NCI-H2227 treated with DMSO at 0.1 percent for 48 hours (cell line): Measurements from ENCODE around the gene C20orf144.

Experiments
- DNase-seq: peaks from one replicate; lab custom pipeline; 2025; lab: John Stamatoyannopoulos, UW

C20orf144 gene

GRCh38 chr20:33666293-33667244 lies 4.4 kb downstream of the C20orf144 start, which contains the start of gene ACTL10:
Gene ACTL10, plus strand, starts transcription at chr20:33666943. Its CDS starts 555 bp downstream, at chr20:33667498.
- no peak for DNase-seq

DNA sequence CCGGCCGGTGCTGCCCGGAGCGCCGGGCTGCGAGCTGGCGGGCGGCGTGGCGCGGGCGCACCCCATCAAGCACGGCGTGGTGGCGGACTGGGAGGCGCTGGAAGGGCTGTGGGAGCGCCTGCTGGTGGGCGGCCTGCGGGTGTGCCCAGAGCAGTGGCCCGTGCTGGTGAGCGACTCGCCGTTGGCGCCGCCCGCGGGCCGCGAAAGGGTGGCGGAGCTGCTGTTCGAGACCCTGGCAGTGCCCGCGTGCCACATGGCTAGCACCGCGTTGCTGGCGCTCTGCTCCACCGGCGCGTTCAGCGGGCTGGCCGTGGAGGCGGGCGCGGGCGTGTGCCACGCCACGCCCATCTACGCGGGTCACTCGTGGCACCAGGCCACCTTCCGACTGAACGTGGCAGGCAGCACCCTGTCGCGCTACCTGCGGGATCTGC lies 5.1 kb downstream of the C20orf144 start:
- no peak for DNase-seq

DNA sequence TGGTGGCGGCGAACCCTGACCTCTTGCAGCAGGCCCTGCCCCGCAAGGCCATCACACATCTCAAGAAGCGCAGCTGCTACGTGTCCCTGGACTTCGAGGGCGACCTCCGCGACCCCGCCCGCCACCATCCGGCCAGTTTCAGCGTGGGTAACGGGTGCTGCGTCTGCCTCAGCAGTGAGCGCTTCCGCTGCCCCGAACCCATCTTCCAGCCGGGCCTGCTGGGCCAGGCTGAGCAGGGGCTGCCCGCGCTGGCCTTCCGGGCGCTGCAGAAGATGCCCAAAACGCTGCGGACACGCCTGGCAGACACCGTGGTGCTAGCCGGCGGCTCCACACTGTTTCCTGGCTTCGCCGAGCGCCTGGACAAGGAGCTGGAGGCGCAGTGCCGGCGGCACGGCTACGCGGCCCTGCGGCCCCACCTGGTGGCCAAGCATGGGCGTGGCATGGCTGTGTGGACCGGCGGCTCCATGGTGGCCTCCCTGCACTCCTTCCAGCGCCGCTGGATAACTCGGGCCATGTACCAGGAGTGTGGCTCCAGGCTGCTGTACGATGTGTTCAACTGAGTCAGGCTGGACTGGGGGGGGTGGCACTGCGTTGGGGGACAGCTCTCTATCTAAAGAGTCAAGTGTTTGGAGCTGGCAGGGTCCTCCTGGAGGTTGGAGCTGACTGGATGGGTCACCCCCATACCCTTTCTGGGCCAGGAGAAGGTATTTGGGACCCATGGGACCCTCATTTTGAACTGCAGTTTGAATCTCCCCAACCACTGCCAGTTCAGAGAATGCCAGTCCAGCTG lies 5.7 kb downstream of the C20orf144 start:
- DNase-seq = no peak

- no peak for DNase-seq
Observed at GRCh38 chr20:33668466-33669155, 6.5 kb downstream of the C20orf144 start.

DNA sequence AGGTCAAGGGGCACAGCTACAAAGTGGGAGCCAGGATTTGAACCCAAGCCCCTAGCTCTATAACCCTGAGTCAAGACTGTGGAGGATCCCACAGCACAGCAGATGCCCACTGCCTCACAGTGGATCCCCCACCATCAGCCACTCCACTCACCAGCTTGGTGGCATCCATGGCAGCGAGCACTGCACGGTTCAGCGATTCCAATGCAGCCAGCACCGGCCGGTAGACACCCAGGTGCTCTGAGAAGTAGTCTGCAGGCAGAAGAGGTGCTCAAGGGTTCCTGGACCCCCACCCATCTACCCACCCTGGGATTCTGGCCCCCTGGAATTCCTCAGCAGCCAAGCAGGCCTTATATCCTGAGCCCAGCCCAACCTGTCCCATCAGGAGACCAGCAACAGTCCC lies 7.1 kb downstream of the C20orf144 start:
- DNase-seq = no peak

DNA sequence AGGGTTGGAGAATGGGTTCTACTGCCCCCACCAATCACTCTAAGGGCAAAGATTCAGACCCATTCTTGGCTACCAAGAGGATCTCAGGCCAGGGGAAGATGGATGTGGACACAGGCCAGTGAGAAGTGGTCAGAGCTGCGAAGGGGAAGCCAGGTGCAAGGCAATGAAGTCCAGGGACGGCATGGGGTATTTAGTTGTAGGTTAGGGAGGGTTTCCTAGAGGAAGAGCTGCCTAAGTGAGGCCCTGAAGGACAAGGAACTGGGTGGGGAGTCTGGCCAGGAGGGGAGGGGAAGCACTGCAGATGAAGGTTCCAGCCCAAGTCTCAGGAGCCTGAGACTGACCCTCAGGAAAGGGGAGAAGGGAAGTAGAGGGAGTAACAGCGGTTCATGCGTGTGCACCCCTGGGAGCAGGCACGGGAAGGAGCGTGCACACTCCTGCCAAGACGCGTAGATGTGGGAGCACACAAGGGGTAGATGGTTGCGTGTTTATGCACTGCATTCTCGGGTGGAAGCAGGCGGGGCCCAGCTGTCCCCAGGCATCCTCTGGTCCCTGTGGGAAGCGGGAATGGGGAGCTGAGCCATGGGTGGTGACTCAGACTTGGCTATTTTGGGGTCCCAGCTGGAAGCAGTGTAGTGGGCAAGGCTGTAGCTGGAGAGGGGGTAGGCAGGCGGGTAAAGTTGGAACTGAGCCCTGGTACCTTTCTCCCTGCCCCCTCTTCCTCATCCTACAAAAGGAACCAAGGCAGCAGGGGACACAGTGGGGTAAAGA lies 7.9 kb downstream of the C20orf144 start:
- no peak for DNase-seq

- no peak for DNase-seq
Observed at GRCh38 chr20:33670715-33671499, 8.8 kb downstream of the C20orf144 start.

DNA sequence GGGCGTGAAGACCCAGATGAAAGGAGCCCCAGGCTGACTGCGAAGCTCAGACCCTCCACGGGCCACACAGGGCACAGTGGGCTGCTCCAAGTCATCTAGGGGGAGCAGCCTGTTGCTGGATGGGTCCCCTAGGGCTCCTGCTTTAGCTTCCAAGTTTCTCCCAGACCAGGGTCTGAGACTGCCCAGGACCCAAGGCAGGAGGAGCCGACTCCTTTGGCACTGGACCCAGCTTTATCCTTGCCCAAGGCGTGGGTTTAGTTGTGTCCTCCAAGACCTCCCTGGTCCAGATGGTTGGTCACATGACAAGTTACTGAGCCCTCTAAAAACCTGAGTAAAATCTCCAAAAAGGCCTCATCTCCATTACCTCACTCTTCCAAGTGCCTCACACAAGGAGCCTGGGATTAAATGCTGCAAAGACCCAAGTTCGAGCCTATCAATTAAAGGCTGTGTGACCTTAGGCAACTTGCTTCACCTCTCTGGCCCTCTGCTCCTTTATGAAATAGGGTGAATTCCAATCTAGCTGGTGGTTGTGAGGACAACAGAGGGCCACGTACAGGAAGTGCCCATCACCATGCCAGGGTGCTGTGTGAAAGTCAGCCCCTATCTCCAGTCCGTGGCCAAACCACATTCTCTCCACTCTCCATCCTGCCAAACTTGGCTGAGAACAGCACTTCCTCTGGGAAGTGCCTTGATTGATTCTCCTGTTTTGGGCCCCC lies 9.6 kb downstream of the C20orf144 start:
- no peak for DNase-seq

GRCh38 chr20:33672426-33673113 lies 10.4 kb downstream of the C20orf144 start:
- DNase-seq = no peak

- DNase-seq = no peak
Observed at GRCh38 chr20:33673114-33673409, 10.9 kb downstream of the C20orf144 start.

DNA sequence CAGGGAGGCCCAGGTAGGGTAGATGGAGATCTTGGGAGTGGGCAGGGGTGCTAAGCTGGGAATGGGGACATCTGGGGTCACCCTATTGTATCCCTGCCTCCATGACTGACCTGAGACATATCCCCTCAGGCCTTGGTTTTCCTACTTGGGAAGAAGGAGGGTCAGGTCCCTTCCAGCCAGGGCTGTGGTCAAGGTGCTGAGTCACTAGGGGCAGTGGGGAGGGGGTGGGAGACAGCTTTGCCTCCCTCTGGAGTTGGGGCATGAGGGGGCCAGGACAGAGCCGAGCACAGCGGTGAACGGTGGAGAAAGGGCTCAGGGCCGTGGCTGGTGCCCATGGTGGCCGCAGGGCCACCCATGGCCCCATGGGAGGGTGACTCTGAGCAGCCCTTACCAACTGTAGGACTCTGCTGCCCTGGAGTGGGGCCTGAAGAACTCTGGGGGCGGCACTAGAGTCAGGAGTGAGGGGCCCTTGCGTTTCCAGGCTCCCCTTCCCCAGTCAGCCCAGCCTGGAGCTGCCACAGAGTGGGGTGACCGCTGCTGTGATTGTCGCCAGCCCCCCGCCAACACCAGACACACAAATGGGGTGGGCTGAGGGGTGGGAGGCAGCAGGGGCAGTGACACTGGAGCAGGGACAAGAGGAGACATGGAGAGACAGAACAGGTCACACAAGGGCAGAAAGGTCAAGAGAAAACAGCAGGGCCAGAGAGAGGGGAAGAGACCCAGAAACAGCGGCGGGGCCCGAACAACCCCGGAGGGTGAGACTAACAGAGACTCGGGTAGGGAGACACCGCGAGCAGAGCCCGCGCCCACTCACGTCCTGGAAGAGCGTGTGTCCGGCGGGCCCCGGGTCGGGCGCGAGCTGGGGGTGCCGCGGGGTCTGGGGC lies 11.5 kb downstream of the C20orf144 start:
- DNase-seq = no peak

DNA sequence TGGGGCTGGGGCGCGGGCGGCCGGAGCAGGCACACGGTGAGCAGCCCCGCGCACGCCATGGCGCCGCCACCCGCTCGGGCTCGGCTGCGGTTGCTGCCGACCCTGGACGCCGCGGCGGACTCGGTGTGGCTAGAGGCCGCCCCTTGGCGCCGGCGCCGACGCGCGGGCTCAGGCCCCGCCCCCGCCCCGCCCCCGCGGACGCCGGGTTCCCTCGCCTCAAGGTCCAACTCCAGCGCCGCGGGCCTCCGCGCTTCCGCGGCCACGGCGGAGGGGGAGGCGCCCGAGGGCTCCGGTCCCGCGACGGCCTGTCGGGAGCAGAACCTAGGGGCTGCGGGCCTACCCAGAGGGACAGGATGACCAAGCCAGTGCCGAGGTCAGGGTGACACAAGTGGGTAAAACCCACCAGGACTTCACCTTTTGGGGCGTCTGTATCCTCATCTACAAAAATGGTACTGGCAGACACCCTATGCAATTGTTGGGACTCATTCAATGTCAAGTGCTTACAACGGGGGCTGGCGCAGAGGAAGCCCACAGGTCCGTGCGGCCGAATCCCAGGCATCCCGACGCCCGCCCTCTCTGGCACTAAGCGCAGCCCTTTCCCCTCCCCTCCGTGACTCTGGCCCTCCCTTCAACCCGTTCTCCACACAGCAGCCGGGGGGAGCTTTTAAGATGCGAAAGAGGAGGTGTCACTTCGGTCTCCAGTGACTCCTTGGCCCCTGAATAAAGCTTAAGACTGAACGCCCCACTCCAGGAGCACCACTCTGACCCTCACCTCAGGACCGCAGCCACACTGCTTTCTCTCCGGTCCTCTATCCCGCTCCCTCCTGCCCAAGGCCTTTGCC lies 12.4 kb downstream of the C20orf144 start, which contains the start of gene NECAB3:
Gene NECAB3, minus strand, starts transcription at position 135 of the 842 bp plus-strand sequence. Its CDS starts 76 bp downstream, at position 59.
- peak; percentile 68 for DNase-seq

DNA sequence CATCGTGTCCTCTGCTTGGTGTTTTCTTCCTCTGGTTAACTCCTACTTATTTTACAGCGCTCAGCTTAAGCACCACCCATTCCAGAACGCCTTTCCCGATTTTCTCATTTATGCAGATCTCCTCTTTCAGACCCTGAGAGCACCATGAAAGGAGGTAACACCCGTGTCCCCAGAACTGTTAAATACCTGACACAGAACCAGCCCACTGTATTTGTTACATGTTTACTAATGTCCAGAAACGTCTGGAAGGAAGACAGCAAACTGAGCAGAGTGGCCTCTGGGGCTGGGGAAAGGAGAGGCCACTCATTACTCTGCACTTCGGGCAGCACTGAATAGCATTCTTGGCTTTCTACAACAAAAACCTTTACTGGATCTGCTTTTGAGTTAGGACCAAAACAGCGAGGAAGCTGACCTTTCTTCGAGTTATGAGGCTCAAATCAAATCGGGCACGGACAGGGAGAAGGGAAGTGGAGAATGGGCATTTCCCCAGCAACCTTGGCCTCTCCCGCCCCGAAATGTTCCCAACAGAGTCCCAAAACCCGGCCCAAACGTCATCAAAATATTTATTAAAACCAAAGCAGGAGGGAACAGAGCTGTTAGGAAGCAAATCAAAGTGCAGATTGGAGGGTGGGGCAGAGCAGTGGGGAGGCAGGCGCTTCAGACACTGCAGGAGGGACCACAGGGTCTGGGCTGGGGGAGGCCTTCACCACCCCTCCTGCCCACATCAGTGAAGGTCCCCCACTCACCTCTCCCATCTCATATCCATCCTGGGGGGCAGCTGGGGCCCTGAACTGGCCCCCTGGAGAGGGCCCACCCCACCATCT lies 13.2 kb downstream of the C20orf144 start:
- no peak for DNase-seq

DNA sequence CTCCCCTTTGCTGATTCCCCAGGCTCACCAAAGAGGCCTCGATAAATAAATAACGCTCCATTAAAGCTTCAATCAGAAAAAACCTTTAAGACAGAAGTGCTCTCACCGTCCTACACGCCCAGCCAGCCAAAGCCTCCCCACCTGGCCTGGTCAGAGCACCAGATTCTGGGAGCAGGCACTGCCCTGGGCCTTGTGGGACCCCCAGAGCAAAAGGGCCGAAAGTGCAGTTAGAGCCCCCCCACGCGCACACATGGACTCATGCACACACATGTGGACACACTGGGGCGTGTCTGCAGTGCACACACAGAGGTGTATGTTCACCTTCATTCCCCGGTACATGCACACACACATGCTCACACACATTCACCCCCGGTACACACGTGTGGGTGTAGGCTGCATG lies 14.0 kb downstream of the C20orf144 start:
- DNase-seq = no peak

DNA sequence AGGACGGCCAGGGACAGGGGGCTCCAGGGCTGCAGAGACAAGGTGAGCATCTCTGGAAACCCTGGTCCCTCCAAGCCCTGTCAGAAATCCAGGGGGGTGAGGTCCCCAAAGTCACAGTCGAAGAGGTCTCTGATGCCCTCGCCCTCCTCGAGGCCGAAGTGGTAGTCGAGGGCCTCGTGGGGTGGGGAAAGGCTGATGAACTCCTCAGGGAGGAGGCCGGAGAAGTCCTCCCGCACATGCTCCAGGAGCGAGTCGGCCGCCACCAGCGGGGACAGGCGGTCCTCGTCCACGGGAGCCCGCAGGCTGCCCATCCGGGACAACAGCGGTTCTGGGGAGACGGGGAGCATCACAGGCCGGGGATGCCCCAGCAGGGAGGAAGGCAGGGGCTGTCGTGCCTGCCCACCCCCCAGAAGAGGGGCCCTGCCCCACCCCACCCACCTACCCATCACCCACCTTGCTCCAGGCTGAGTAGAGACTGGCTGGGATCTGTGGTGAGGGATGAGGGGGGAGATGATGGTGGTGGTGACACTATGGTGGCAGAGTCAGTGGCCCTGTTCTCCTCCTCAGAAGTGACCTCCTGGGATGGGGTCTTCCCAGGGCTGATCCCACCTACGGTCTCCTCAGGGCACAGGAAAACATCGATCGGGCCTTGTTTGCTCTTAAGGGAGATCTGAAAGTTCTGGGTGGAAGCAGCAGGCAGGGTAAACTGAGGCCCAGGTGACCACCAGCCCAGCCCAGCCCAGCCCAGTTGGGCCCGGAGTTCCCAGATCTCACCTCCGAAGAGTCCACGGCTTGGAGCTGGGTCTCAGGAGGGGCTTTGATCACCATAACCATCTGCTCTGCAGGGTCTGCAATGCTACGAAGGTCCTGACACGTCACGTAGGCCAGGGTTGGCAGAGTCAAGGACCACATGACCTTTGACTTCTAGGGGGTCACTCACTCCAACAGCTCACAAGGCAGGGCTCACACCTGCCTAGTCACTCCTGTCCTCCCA lies 14.8 kb downstream of the C20orf144 start:
- DNase-seq = no peak
